Neural progenitor cell (in vitro differentiated cells): ENCODE data around the gene ITLN2. TPM values are rescaled to one million over a fixed set of nuclear protein-coding genes. Genes with fewer than 3 reads are reported as not detected.
"Not testable (repeated sequence)": the region's sequence is repeated elsewhere in the genome, so short reads cannot be mapped to it uniquely, and the experiment has no call there.

ENCODE experiments used
- DNase-seq: peaks from one replicate; pipeline ENCODE4 v3.0.0-alpha.2; 2016; ENCODE audit warnings: low spot score
- H2AFZ ChIP-seq: fragments of 200-600 bp; sonication (generic); replicated peaks from 2 replicates; pipeline ENCODE4 v1.6.1; 2016; ENCODE audit warnings: antibody characterized with exemption
- H3F3A ChIP-seq: fragments of 200-600 bp; sonication (generic); 2 replicates; pipeline ENCODE4 v1.6.1; 2016; ENCODE audit warnings: antibody characterized with exemption, low read depth
- H3K27ac ChIP-seq: fragments of 200-600 bp; sonication (generic); 2 replicates; pipeline ENCODE4 v1.5.1; 2016; ENCODE audit warnings: mild to moderate bottlenecking
- H3K27me3 ChIP-seq: fragments of 200-600 bp; sonication (generic); 2 replicates; pipeline ENCODE4 v1.6.1; 2016; ENCODE audit warnings: mild to moderate bottlenecking, moderate library complexity
- H3K36me3 ChIP-seq: fragments of 200-600 bp; sonication (generic); 2 replicates; pipeline ENCODE4 v1.5.1; 2016
- H3K4me1 ChIP-seq: fragments of 200-600 bp; sonication (generic); 2 replicates; pipeline ENCODE4 v1.6.1; 2016; ENCODE audit warnings: mixed run types
- H3K4me2 ChIP-seq: fragments of 200-600 bp; sonication (generic); 2 replicates; pipeline ENCODE4 v1.6.1; 2016
- H3K4me3 ChIP-seq: fragments of 200-600 bp; sonication (generic); 2 replicates; pipeline ENCODE4 v1.5.1; 2016
- H3K79me2 ChIP-seq: fragments of 200-600 bp; sonication (generic); 2 replicates; pipeline ENCODE4 v1.6.1; 2016; ENCODE audit warnings: low read depth
- H3K9ac ChIP-seq: fragments of 200-600 bp; sonication (generic); 2 replicates; pipeline ENCODE4 v1.6.1; 2016
- H3K9me3 ChIP-seq: fragments of 200-600 bp; sonication (generic); 2 replicates; pipeline ENCODE4 v1.5.1; 2016; ENCODE audit warnings: low read depth
- H4K20me1 ChIP-seq: fragments of 200-600 bp; sonication (generic); 2 replicates; pipeline ENCODE4 v1.6.1; 2016; ENCODE audit warnings: low read depth
- H3K27ac Mint-ChIP-seq: 3 replicates; pipeline ENCODE4 v1.8.0; 2021; ENCODE audit warnings: mixed read lengths
- H3K27me3 Mint-ChIP-seq: 2 replicates; pipeline ENCODE4 v1.8.0; 2022; ENCODE audit warnings: low read depth, mild to moderate bottlenecking, inconsistent platforms, moderate library complexity, mixed read lengths; ENCODE audit not compliant: insufficient read depth
- H3K36me3 Mint-ChIP-seq: 3 replicates; pipeline ENCODE4 v1.8.0; 2021; ENCODE audit warnings: mixed read lengths
- H3K4me1 Mint-ChIP-seq: 3 replicates; pipeline ENCODE4 v1.8.0; 2021; ENCODE audit warnings: mixed read lengths
- H3K4me3 Mint-ChIP-seq: 3 replicates; pipeline ENCODE4 v1.8.0; 2021; ENCODE audit warnings: mild to moderate bottlenecking, moderate library complexity, mixed read lengths
- H3K9me3 Mint-ChIP-seq: 3 replicates; pipeline ENCODE4 v1.8.0; 2020; ENCODE audit warnings: mixed read lengths
- EZH2 ChIP-seq: fragments of 200-600 bp; sonication (generic); IDR thresholded peaks from 2 replicates; pipeline ENCODE4 v1.6.1; 2017; ENCODE audit warnings: antibody characterized with exemption, mild to moderate bottlenecking, moderate library complexity
- EZH2phosphoT487 ChIP-seq: fragments of 200-600 bp; sonication (generic); IDR thresholded peaks from 2 replicates; pipeline ENCODE4 v1.6.1; 2017; ENCODE audit warnings: antibody characterized with exemption
- total RNA-seq: library from RNA; depleted of rRNA; stranded (reverse); fragments of >200 nt; gene quantifications from 2 replicates; pipeline ENCODE4 v1.2.3, GENCODE V29; 2015; ENCODE audit warnings: low replicate concordance
- TF ChIP-seq, protein P1 (sequence below): fragments of 200-600 bp; sonication (generic); IDR thresholded peaks from 2 replicates; pipeline ENCODE4 v1.5.1; 2017; ENCODE audit warnings: antibody characterized with exemption, mild to moderate bottlenecking

Gene ITLN2
- total RNA-seq, 1 donor from 2014 or later = not detected

DNA sequence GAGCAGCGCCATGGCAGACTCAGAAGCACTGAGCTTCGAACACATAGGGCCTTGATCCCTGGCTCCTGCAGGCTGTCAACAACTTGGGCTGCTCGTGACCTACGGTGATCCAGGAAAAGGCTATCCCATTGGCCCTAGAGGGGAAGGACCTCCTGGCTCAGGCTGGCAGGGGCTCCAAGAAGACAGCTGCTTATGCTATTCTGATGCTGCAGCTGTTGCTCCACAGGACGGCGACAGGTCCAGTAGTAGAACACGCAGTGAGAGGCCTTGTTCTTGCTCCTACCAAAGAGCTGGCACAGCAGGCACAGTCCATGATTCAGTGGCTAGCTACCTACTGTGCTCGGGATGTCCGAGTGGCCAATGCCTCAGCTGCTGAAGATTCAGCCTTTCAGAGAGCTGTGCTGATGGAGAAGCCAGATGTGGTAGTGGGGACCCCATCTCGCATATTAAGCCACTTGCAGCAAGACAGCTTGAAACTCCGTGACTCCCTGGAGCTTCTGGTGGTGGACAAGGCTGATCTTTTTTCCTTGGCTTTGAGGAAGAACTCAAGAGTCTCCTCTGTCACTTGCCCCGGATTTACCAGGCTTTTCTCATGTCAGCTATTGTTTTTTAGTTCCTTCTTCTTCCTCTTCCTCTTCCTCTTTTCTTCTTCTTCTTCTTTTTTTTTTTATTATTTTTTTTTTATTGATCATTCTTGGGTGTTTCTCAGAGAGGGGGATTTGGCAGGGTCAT lies 18.9 kb downstream of the ITLN2 start:
- H3K27me3 Mint-ChIP-seq = peaks cover 6% of the 10 kb centered on the region
- Histone ChIP-seq H3K27me3 (no peaks in the 10 kb centered on the region), H3K27ac (no peak overlapping the region), H3K4me1 (no peaks in the 10 kb centered on the region), H3F3A (no peaks in the 10 kb centered on the region), H3K9me3 (no peaks in the 10 kb centered on the region), H3K36me3 (no peaks in the 10 kb centered on the region), H4K20me1 (no peaks in the 10 kb centered on the region), H3K4me2 (no peak overlapping the region), H2AFZ (no peak overlapping the region), H3K79me2 (no peaks in the 10 kb centered on the region), H3K9ac (no peak overlapping the region), H3K4me3 (no peak overlapping the region)
- TF ChIP-seq EZH2 (no peak), EZH2phosphoT487 (no peak)
- TF ChIP-seq, protein P1, sequence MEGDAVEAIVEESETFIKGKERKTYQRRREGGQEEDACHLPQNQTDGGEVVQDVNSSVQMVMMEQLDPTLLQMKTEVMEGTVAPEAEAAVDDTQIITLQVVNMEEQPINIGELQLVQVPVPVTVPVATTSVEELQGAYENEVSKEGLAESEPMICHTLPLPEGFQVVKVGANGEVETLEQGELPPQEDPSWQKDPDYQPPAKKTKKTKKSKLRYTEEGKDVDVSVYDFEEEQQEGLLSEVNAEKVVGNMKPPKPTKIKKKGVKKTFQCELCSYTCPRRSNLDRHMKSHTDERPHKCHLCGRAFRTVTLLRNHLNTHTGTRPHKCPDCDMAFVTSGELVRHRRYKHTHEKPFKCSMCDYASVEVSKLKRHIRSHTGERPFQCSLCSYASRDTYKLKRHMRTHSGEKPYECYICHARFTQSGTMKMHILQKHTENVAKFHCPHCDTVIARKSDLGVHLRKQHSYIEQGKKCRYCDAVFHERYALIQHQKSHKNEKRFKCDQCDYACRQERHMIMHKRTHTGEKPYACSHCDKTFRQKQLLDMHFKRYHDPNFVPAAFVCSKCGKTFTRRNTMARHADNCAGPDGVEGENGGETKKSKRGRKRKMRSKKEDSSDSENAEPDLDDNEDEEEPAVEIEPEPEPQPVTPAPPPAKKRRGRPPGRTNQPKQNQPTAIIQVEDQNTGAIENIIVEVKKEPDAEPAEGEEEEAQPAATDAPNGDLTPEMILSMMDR = no peak
- H3K27ac Mint-ChIP-seq = no peak overlapping the region
- H3K9me3 Mint-ChIP-seq = peaks cover 2% of the 10 kb centered on the region
- H3K4me3 Mint-ChIP-seq = no peak overlapping the region
- H3K36me3 Mint-ChIP-seq = no peaks in the 10 kb centered on the region
- no peak for DNase-seq
- H3K4me1 Mint-ChIP-seq = no peaks in the 10 kb centered on the region

DNA sequence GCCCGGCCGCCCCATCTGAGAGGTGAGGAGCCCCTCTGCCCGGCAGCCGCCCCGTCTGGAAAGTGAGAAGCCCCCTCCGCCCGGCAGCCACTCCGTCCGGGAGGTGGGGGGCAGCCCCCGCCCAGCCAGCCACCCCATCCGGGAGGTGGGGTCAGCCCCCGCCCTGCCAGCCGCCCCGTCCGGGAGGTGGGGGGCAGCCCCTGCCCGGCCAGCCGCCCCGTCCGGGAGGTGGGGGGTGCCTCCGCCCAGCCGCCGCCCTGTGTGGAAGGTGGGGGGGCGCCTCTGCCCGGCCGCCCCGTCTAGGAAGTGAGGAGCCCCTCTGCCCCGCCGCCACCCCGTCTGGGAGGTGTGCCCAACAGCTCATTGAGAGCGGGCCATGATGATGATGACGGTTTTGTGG lies 21.3 kb downstream of the ITLN2 start:
- H3K9me3 Mint-ChIP-seq, H3K27me3 ChIP-seq, H3K27ac ChIP-seq, H3K36me3 Mint-ChIP-seq, H3K79me2 ChIP-seq, H3K9me3 ChIP-seq, H3K4me3 ChIP-seq, H2AFZ ChIP-seq, H3K36me3 ChIP-seq, H3F3A ChIP-seq, H3K9ac ChIP-seq, H4K20me1 ChIP-seq, H3K4me2 ChIP-seq, DNase-seq, H3K4me1 Mint-ChIP-seq, H3K27me3 Mint-ChIP-seq, H3K27ac Mint-ChIP-seq, H3K4me1 ChIP-seq, H3K4me3 Mint-ChIP-seq: not testable (repeated sequence)

DNA sequence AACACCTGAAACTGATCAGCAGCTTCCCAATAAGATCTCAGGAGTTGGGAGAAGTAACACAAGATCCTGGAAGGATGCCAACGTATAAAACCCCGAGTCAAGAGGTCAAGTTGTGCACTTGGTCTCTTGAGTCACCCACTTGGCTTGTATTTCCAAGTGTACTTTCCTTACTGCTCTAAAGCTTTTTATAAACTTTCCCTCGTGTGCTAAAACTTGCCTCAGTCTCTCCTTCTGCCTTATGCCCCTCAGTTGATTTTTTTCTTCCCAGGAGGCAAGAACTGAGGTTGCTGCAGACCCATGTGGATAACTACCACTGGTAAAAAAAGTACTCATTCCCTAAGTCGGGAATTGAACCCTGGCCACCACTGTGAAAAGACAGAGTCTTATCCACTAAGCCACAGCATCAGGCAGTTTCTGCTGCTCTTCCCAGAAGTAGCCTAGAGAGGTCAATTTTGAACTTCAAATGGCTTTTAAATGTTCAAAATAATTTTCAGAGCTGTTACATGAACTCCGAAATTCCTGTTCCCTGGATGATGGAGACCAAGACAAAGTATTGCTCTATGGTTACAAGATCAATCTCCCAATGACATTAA lies 28.9 kb downstream of the ITLN2 start:
- H3K36me3 Mint-ChIP-seq = no peaks in the 10 kb centered on the region

More for the DNA sequence above, 28.9 kb downstream of the ITLN2 start:
- no peaks in the 10 kb centered on the region for H3K79me2 ChIP-seq
- no peak overlapping the region for H3K27ac ChIP-seq
- Mint-ChIP-seq H3K4me3 (no peak overlapping the region), H3K27ac (no peak overlapping the region), H3K27me3 (peaks cover 2% of the 10 kb centered on the region), H3K4me1 (no peaks in the 10 kb centered on the region), H3K9me3 (peaks cover 36% of the 10 kb centered on the region)
- no peak for TF ChIP-seq EZH2phosphoT487
- TF ChIP-seq EZH2 = no peak
- TF ChIP-seq, protein P1 = no peak
- H3K4me1 ChIP-seq = no peaks in the 10 kb centered on the region
- H3K4me2 ChIP-seq = no peak overlapping the region
- no peaks in the 10 kb centered on the region for H4K20me1 ChIP-seq
- no peaks in the 10 kb centered on the region for H3K36me3 ChIP-seq
- H3F3A ChIP-seq = no peaks in the 10 kb centered on the region
- no peak overlapping the region for H3K9ac ChIP-seq
- DNase-seq = no peak
- H3K27me3 ChIP-seq = no peaks in the 10 kb centered on the region
- H3K9me3 ChIP-seq = no peaks in the 10 kb centered on the region
- no peak overlapping the region for H3K4me3 ChIP-seq
- H2AFZ ChIP-seq = no peak overlapping the region
